Liver (tissue), 9 donors: ENCODE data around the gene SMG6. TPM values are rescaled to one million over a fixed set of nuclear protein-coding genes. Genes with fewer than 3 reads are reported as not detected.

Source experiments
- DNase-seq: peaks from one replicate; pipeline ENCODE4 v3.0.0-alpha.2; 2017; ENCODE audit warnings: low spot score
- H3K27ac ChIP-seq, 2 donors: one replicate each; pipeline ENCODE4 v1.7.0; 2013; ENCODE audit warnings: inconsistent platforms in 2 of 2, low read length in 2 of 2, control low read depth in 1 of 2, low read depth in 1 of 2, mild to moderate bottlenecking in 1 of 2
- H3K27me3 ChIP-seq, 4 donors: one replicate each; pipeline versions ENCODE4 v1.6.1 to v1.7.0; 2013; ENCODE audit warnings: low read length in 3 of 4, inconsistent platforms in 1 of 4, mild to moderate bottlenecking in 1 of 4, moderate library complexity in 1 of 4; ENCODE audit not compliant: control insufficient read depth in 4 of 4, insufficient read depth in 4 of 4
- H3K36me3 ChIP-seq, 4 donors: one replicate each; pipeline versions ENCODE4 v1.6.1 to v1.7.0; 2013; ENCODE audit warnings: low read length in 3 of 4, mild to moderate bottlenecking in 3 of 4, low read depth in 1 of 4, moderate library complexity in 1 of 4; ENCODE audit not compliant: control insufficient read depth in 4 of 4, insufficient read depth in 3 of 4
- H3K4me1 ChIP-seq, 4 donors: one replicate each; pipeline versions ENCODE4 v1.6.1 to v1.7.0; 2013; ENCODE audit warnings: low read length in 3 of 4, mild to moderate bottlenecking in 3 of 4, moderate library complexity in 1 of 4; ENCODE audit not compliant: control insufficient read depth in 4 of 4, insufficient read depth in 4 of 4
- H3K4me3 ChIP-seq, 3 donors: one replicate each; pipeline versions ENCODE4 v1.6.1 to v1.7.0; 2013; ENCODE audit warnings: low read length in 3 of 3, control low read depth in 1 of 3, low read depth in 1 of 3, mild to moderate bottlenecking in 1 of 3
- H3K9ac ChIP-seq, 2 donors: one replicate each; pipeline ENCODE4 v1.7.0; 2013; ENCODE audit warnings: low read length in 2 of 2, mild to moderate bottlenecking in 2 of 2, moderate library complexity in 2 of 2, control low read depth in 1 of 2, low read depth in 1 of 2
- H3K9me3 ChIP-seq, 4 donors: one replicate each; pipeline versions ENCODE4 v1.6.1 to v1.7.0; 2013; ENCODE audit warnings: low read length in 3 of 4; ENCODE audit not compliant: control insufficient read depth in 4 of 4
- EGR1 ChIP-seq, 2 donors: IDR thresholded peaks; 2 replicates each; pipeline ENCODE4 v1.6.1; 2016 to 2018; ENCODE audit warnings: antibody characterized with exemption in 2 of 2, low read depth in 2 of 2
- FOXA1 ChIP-seq: IDR thresholded peaks from 2 replicates; pipeline ENCODE4 v1.6.1; 2016; ENCODE audit warnings: antibody characterized with exemption
- FOXA2 ChIP-seq: IDR thresholded peaks from 2 replicates; pipeline ENCODE4 v1.6.1; 2016; ENCODE audit warnings: antibody characterized with exemption
- GABPA ChIP-seq, 2 donors: IDR thresholded peaks in 1 of 2; conservative IDR thresholded peaks in 1 of 2; 2 replicates each; pipeline ENCODE4 v1.6.1; 2016; ENCODE audit warnings: antibody characterized with exemption in 2 of 2, mild to moderate bottlenecking in 1 of 2, moderate library complexity in 1 of 2
- HNF4A ChIP-seq, 2 donors: conservative IDR thresholded peaks; 2 replicates each; pipeline ENCODE4 v1.6.1; 2016; ENCODE audit warnings: antibody characterized with exemption in 2 of 2, mild to moderate bottlenecking in 2 of 2
- HNF4G ChIP-seq: IDR thresholded peaks from 2 replicates; pipeline ENCODE4 v1.6.1; 2016; ENCODE audit warnings: antibody characterized with exemption
- JUND ChIP-seq, 2 donors: IDR thresholded peaks; 2 replicates each; pipeline ENCODE4 v1.6.1; 2016; ENCODE audit warnings: antibody characterized with exemption in 2 of 2
- MAX ChIP-seq: IDR thresholded peaks from 2 replicates; pipeline ENCODE4 v1.6.1; 2016; ENCODE audit warnings: antibody characterized with exemption
- NR2F2 ChIP-seq: IDR thresholded peaks from 2 replicates; pipeline ENCODE4 v1.6.1; 2016; ENCODE audit warnings: antibody characterized with exemption
- RAD21 ChIP-seq, 2 donors: IDR thresholded peaks; 2 replicates each; pipeline ENCODE4 v1.6.1; 2016; ENCODE audit warnings: antibody characterized with exemption in 2 of 2, mild to moderate bottlenecking in 2 of 2
- RXRA ChIP-seq, 2 donors: IDR thresholded peaks; 2 replicates each; pipeline ENCODE4 v1.6.1; 2017 to 2018; ENCODE audit warnings: antibody characterized with exemption in 2 of 2, mild to moderate bottlenecking in 1 of 2
- SP1 ChIP-seq: IDR thresholded peaks from 2 replicates; pipeline ENCODE4 v1.6.1; 2018; ENCODE audit warnings: antibody characterized with exemption, mild to moderate bottlenecking
- TAF1 ChIP-seq: conservative IDR thresholded peaks from 2 replicates; pipeline ENCODE4 v1.6.1; 2016; ENCODE audit warnings: antibody characterized with exemption, mild to moderate bottlenecking
- YY1 ChIP-seq: IDR thresholded peaks from 2 replicates; pipeline ENCODE4 v1.6.1; 2016; ENCODE audit warnings: antibody characterized with exemption, mild to moderate bottlenecking
- ZBTB33 ChIP-seq: IDR thresholded peaks from 2 replicates; pipeline ENCODE4 v1.6.1; 2016; ENCODE audit warnings: antibody characterized with exemption
- WGBS: extraction: QIAGEN DNeasy Blood & Tissue Kit; methylation state at CpG from one replicate; pipeline ENCODE4 v1.1.7; 2013; 5-methylcytosine and 5-hydroxymethylcytosine counted together
- polyA plus RNA-seq, 2 donors: library from polyadenylated mRNA; stranded (reverse) in 1 of 2; unstranded in 1 of 2; fragments of 200-250 nt in 1 of 2; fragments of >200 nt in 1 of 2; fragmentation: Nextera tagmentation in 1 of 2; extraction: Ambion mirVana in 1 of 2; gene quantifications; one replicate each; pipeline versions ENCODE4 v1.2.1 to v1.2.3, GENCODE V29; 2013 to 2015
- total RNA-seq, 2 donors: library from RNA; depleted of rRNA; stranded (reverse); fragments of >200 nt; gene quantifications; one replicate each; pipeline ENCODE4 v1.2.3, GENCODE V29; 2014
- TF ChIP-seq, protein P1 (sequence below): IDR thresholded peaks from 2 replicates; pipeline ENCODE4 v1.6.1; 2016; ENCODE audit warnings: antibody characterized with exemption
- TF ChIP-seq, protein P2 (sequence below): fragments of 150-350 bp; IDR thresholded peaks from 2 replicates; pipeline ENCODE4 v1.5.1; 2017; ENCODE audit warnings: improper control_type of control experiment, low read depth, low read length; ENCODE audit not compliant: missing input control
- TF ChIP-seq, protein P3 (sequence below): IDR thresholded peaks from 2 replicates; pipeline ENCODE4 v1.6.1; 2016; ENCODE audit warnings: antibody characterized with exemption, mild to moderate bottlenecking
- donor health status: healthy.
- donor health status: healthy.
- donor health status: healthy.
- donor health status: healthy.
- donor health status: healthy.

SMG6 gene
- total and polyA plus RNA-seq, 4 donors: 4.9 to 12.0 (median 8.2) TPM

GRCh38 chr17:2056206-2057174 is 247.1 kb downstream of the SMG6 start:
- H3K36me3 ChIP-seq: peaks cover 0 to 3% (median 0%) of the 10 kb centered on the region in 4 donors
- no peaks in the 10 kb centered on the region for H3K9me3 ChIP-seq
- no peak for DNase-seq
- WGBS: 22% methylated on average over 85 of the region's 85 CpGs
- H3K27ac ChIP-seq: peak overlapping the region; percentile 64 to 75
- peaks cover 10 to 39% (median 27%) of the 10 kb centered on the region in 4 donors for H3K4me1 ChIP-seq
- no peak for TF ChIP-seq HNF4A (conservative IDR thresholded peaks at IDR 0.05)
- no peak for TF ChIP-seq MAX
- TF ChIP-seq NR2F2: no peak
- no peak for TF ChIP-seq RXRA (IDR thresholded peaks at IDR 0.05)
- no peak for TF ChIP-seq SP1
- no peak for TF ChIP-seq ZBTB33
- TF ChIP-seq HNF4G: no peak
- TF ChIP-seq JUND (IDR thresholded peaks at IDR 0.05): no peak
- no peak for TF ChIP-seq FOXA1
- no peak for TF ChIP-seq RAD21 (IDR thresholded peaks at IDR 0.05)
- no peak overlapping the region for H3K9ac ChIP-seq
- H3K4me3 ChIP-seq: peak overlapping the region in 2 of 3 donors; percentile 19 to 64
- H3K27me3 ChIP-seq: peaks cover 0 to 2% (median 0%) of the 10 kb centered on the region in 4 donors

DNA sequence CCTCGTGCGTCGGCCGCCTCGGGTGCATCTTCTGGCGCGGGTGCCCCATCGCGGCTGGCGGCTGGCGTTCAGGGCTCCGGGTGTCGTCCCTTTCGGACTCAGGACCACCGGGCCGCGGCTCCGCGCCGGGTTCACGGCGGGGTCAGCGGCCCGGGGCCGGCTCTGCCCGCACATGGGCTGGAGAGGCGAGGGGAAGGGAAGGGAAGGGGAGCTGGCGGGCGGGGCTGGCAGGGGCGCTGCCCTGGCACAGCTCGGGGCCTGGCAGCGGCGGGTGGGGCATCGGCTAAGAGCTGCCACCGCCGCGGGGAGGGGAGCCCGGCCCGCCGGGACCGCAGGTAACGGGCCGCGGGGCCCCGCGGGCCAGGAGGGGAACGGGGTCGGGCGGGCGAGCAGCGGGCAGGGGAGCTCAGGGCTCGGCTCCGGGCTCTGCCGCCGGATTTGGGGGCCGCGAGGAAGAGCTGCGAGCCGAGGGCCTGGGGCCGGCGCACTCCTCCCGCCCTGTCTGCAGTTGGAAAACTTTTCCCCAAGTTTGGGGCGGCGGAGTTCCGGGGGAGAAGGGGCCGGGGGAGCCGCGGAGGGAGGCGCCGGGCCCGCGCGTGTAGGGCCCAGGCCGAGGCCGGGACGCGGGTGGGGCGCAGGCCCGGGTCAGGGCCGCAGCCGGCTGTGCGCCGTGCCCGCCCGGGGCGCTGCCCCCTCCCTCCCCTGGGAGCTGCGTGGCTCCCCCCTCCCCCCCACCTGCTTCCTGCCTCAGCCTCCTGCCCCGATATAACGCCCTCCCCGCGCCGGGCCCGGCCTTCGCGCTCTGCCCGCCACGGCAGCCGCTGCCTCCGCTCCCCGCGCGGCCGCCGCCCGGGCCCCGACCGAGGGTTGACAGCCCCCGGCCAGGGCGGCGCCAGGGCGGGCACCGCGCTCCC is 248.0 kb downstream of the SMG6 start:
- Histone ChIP-seq H3K4me1 (peaks cover 10 to 41% (median 29%) of the 10 kb centered on the region in 4 donors), H3K27me3 (peaks cover 0 to 2% (median 0%) of the 10 kb centered on the region in 4 donors)
- DNase-seq: no peak

More for the DNA sequence above, 248.0 kb downstream of the SMG6 start:
- 8% methylated on average over 113 of the region's 113 CpGs for WGBS
- Histone ChIP-seq H3K4me3 (peak overlapping the region in 2 of 3 donors; percentile 37 to 64), H3K36me3 (peaks cover 0 to 3% (median 0%) of the 10 kb centered on the region in 4 donors), H3K27ac (peak overlapping the region; percentile 73 to 82), H3K9me3 (no peaks in the 10 kb centered on the region), H3K9ac (no peak overlapping the region)
- TF ChIP-seq RAD21 (IDR thresholded peaks at IDR 0.05) (no peak), RXRA (IDR thresholded peaks at IDR 0.05) (no peak), GABPA (IDR thresholded peaks at IDR 0.05 in 1 of 2, conservative IDR thresholded peaks at IDR 0.05 in 1 of 2) (no peak), FOXA1 (no peak), EGR1 (IDR thresholded peaks at IDR 0.05; ENCODE audit: low read depth in 2 of 2) (no peak), NR2F2 (no peak), ZBTB33 (no peak), FOXA2 (no peak), YY1 (no peak), HNF4G (no peak), HNF4A (conservative IDR thresholded peaks at IDR 0.05) (no peak), TAF1 (no peak)
- TF ChIP-seq, protein P1, sequence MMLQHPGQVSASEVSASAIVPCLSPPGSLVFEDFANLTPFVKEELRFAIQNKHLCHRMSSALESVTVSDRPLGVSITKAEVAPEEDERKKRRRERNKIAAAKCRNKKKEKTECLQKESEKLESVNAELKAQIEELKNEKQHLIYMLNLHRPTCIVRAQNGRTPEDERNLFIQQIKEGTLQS: no peak
- TF ChIP-seq, protein P2, sequence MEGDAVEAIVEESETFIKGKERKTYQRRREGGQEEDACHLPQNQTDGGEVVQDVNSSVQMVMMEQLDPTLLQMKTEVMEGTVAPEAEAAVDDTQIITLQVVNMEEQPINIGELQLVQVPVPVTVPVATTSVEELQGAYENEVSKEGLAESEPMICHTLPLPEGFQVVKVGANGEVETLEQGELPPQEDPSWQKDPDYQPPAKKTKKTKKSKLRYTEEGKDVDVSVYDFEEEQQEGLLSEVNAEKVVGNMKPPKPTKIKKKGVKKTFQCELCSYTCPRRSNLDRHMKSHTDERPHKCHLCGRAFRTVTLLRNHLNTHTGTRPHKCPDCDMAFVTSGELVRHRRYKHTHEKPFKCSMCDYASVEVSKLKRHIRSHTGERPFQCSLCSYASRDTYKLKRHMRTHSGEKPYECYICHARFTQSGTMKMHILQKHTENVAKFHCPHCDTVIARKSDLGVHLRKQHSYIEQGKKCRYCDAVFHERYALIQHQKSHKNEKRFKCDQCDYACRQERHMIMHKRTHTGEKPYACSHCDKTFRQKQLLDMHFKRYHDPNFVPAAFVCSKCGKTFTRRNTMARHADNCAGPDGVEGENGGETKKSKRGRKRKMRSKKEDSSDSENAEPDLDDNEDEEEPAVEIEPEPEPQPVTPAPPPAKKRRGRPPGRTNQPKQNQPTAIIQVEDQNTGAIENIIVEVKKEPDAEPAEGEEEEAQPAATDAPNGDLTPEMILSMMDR: no peak
- TF ChIP-seq, protein P3, sequence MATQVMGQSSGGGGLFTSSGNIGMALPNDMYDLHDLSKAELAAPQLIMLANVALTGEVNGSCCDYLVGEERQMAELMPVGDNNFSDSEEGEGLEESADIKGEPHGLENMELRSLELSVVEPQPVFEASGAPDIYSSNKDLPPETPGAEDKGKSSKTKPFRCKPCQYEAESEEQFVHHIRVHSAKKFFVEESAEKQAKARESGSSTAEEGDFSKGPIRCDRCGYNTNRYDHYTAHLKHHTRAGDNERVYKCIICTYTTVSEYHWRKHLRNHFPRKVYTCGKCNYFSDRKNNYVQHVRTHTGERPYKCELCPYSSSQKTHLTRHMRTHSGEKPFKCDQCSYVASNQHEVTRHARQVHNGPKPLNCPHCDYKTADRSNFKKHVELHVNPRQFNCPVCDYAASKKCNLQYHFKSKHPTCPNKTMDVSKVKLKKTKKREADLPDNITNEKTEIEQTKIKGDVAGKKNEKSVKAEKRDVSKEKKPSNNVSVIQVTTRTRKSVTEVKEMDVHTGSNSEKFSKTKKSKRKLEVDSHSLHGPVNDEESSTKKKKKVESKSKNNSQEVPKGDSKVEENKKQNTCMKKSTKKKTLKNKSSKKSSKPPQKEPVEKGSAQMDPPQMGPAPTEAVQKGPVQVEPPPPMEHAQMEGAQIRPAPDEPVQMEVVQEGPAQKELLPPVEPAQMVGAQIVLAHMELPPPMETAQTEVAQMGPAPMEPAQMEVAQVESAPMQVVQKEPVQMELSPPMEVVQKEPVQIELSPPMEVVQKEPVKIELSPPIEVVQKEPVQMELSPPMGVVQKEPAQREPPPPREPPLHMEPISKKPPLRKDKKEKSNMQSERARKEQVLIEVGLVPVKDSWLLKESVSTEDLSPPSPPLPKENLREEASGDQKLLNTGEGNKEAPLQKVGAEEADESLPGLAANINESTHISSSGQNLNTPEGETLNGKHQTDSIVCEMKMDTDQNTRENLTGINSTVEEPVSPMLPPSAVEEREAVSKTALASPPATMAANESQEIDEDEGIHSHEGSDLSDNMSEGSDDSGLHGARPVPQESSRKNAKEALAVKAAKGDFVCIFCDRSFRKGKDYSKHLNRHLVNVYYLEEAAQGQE: no peak
